OCI-LY1 (cell line): Measurements from ENCODE around the gene PPP1R1C.

Experiments used
- H2AFZ ChIP-seq: fragments of 200-600 bp; sonication (generic), shearing (Covaris generic); 2 replicates; pipeline ENCODE4 v1.6.0; 2014; ENCODE audit warnings: antibody characterized with exemption, mild to moderate bottlenecking, low read length
- H3F3A ChIP-seq: fragments of 200-600 bp; sonication (generic), shearing (Covaris generic); 2 replicates; pipeline ENCODE4 v1.6.0; 2014; ENCODE audit warnings: mild to moderate bottlenecking, antibody characterized with exemption, low read length, moderate library complexity; ENCODE audit not compliant: insufficient read depth
- H3K27ac ChIP-seq: fragments of 200-600 bp; sonication (generic); 2 replicates; pipeline ENCODE4 v1.5.1; 2014; ENCODE audit warnings: low read length, mixed run types, mild to moderate bottlenecking, low read depth; ENCODE audit not compliant: poor library complexity, severe bottlenecking
- H3K27me3 ChIP-seq: fragments of 200-600 bp; sonication (generic); 2 replicates; pipeline ENCODE4 v1.6.0; 2014; ENCODE audit warnings: antibody characterized with exemption, mild to moderate bottlenecking, low read length, moderate library complexity; ENCODE audit not compliant: insufficient read depth
- H3K36me3 ChIP-seq: fragments of 200-600 bp; sonication (generic); 2 replicates; pipeline ENCODE4 v1.6.1; 2014; ENCODE audit warnings: mild to moderate bottlenecking, antibody characterized with exemption, low read length, moderate library complexity, mixed read lengths; ENCODE audit not compliant: insufficient read depth
- H3K4me1 ChIP-seq: fragments of 200-600 bp; sonication (generic); 2 replicates; pipeline ENCODE4 v1.5.1; 2014; ENCODE audit warnings: mild to moderate bottlenecking, low read length, moderate library complexity; ENCODE audit not compliant: insufficient read depth, severe bottlenecking
- H3K4me2 ChIP-seq: fragments of 200-600 bp; sonication (generic), shearing (Covaris generic); 2 replicates; pipeline ENCODE4 v1.6.1; 2014; ENCODE audit warnings: low read length
- H3K4me3 ChIP-seq: fragments of 200-600 bp; sonication (generic); 2 replicates; pipeline ENCODE4 v1.5.1; 2014; ENCODE audit warnings: low read length, low read depth, mild to moderate bottlenecking, mixed read lengths; ENCODE audit not compliant: poor library complexity, severe bottlenecking
- H3K79me2 ChIP-seq: fragments of 200-600 bp; shearing (Covaris generic); 2 replicates; pipeline ENCODE4 v1.6.1; 2016; ENCODE audit warnings: mixed run types, low read length, mixed read lengths; ENCODE audit not compliant: insufficient read depth
- H3K9ac ChIP-seq: fragments of 200-600 bp; sonication (generic), shearing (Covaris generic); 2 replicates; pipeline ENCODE4 v1.6.1; 2014; ENCODE audit warnings: mild to moderate bottlenecking, low read length, mixed read lengths
- H3K9me2 ChIP-seq: fragments of 200-600 bp; sonication (generic), shearing (Covaris generic); 2 replicates; pipeline ENCODE4 v1.6.1; 2014; ENCODE audit warnings: low read depth, mild to moderate bottlenecking, low read length, mixed read lengths
- H3K9me3 ChIP-seq: fragments of 200-600 bp; shearing (Covaris generic); 2 replicates; pipeline ENCODE4 v1.6.1; 2014; ENCODE audit warnings: low read length, mixed read lengths
- H4K20me1 ChIP-seq: fragments of 200-600 bp; sonication (generic), shearing (Covaris generic); 2 replicates; pipeline ENCODE4 v1.6.0; 2016; ENCODE audit warnings: mild to moderate bottlenecking, low read length; ENCODE audit not compliant: insufficient read depth
- EZH2 ChIP-seq: fragments of 200-600 bp; sonication (generic), shearing (Covaris generic); IDR thresholded peaks from 2 replicates; pipeline ENCODE4 v1.8.0; 2017; ENCODE audit warnings: borderline replicate concordance, mixed run types, mild to moderate bottlenecking, antibody characterized with exemption, low read length, moderate library complexity, mixed read lengths
- TF ChIP-seq, protein P1 (sequence below): fragments of 200-600 bp; sonication (generic), shearing (Covaris generic); IDR thresholded peaks from 2 replicates; pipeline ENCODE4 v1.5.1; 2017; ENCODE audit warnings: mild to moderate bottlenecking, antibody characterized with exemption, low read length, moderate library complexity, mixed read lengths

PPP1R1C gene

DNA sequence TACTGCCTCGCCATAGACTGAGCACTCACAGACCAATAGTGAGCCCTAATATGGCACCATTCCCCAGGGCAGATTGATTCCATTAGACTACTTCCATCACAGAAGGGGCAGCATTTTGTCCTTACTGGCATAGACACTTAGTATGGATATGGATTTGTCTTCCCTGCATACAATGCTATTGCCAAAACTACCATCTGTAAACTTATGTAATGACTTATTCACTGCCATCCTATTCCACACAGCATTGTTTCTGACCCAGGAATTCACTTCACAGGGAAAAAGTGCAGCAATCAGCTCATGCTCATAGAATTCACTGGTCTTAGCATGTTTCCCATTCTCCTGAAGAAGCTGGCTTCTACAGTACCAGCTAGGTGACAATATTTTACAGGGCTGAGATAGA is 179.0 kb downstream of the PPP1R1C start:
- H3K9me2 ChIP-seq: no peaks in the 10 kb centered on the region
- H3K4me3 ChIP-seq: no peak overlapping the region
- no peaks in the 10 kb centered on the region for H3K4me1 ChIP-seq
- no peaks in the 10 kb centered on the region for H3K79me2 ChIP-seq
- H3K4me2 ChIP-seq: no peak overlapping the region
- H3K27me3 ChIP-seq: no peaks in the 10 kb centered on the region
- no peak overlapping the region for H3K27ac ChIP-seq
- H4K20me1 ChIP-seq: no peaks in the 10 kb centered on the region
- H3K9ac ChIP-seq: no peak overlapping the region
- H2AFZ ChIP-seq: no peak overlapping the region
- TF ChIP-seq EZH2: no peak
- TF ChIP-seq, protein P1, sequence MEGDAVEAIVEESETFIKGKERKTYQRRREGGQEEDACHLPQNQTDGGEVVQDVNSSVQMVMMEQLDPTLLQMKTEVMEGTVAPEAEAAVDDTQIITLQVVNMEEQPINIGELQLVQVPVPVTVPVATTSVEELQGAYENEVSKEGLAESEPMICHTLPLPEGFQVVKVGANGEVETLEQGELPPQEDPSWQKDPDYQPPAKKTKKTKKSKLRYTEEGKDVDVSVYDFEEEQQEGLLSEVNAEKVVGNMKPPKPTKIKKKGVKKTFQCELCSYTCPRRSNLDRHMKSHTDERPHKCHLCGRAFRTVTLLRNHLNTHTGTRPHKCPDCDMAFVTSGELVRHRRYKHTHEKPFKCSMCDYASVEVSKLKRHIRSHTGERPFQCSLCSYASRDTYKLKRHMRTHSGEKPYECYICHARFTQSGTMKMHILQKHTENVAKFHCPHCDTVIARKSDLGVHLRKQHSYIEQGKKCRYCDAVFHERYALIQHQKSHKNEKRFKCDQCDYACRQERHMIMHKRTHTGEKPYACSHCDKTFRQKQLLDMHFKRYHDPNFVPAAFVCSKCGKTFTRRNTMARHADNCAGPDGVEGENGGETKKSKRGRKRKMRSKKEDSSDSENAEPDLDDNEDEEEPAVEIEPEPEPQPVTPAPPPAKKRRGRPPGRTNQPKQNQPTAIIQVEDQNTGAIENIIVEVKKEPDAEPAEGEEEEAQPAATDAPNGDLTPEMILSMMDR: no peak
- H3K36me3 ChIP-seq: no peaks in the 10 kb centered on the region
- H3K9me3 ChIP-seq: no peaks in the 10 kb centered on the region
- no peaks in the 10 kb centered on the region for H3F3A ChIP-seq

DNA sequence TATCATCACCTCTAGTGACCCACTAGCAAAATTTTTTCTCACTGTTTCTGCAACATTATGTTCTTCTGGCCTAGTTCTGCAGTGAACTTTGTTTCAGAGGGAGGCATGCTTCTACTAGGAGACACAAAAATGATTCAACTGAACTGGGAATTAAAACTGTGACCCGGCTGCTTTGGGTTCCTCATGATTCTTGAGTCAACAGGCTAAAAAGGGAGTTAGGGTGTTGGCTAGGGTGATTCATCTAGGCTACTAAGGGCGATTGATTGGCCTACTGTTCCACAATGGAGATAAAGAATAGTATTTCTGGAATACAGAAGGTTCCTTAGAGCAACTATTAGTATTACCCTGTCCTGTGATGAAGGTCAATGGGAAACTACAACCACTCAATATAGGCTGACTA is 179.5 kb downstream of the PPP1R1C start:
- H3K4me1 ChIP-seq: no peaks in the 10 kb centered on the region
- H3K9me2 ChIP-seq: no peaks in the 10 kb centered on the region
- H3K79me2 ChIP-seq: no peaks in the 10 kb centered on the region
- H3K27ac ChIP-seq: no peak overlapping the region
- no peaks in the 10 kb centered on the region for H3K36me3 ChIP-seq
- no peak overlapping the region for H3K4me3 ChIP-seq
- H3K9me3 ChIP-seq: no peaks in the 10 kb centered on the region
- TF ChIP-seq, protein P1: no peak
- TF ChIP-seq EZH2: no peak
- H3F3A ChIP-seq: no peaks in the 10 kb centered on the region
- H4K20me1 ChIP-seq: no peaks in the 10 kb centered on the region
- no peak overlapping the region for H3K9ac ChIP-seq
- no peak overlapping the region for H2AFZ ChIP-seq
- no peak overlapping the region for H3K4me2 ChIP-seq
- H3K27me3 ChIP-seq: no peaks in the 10 kb centered on the region

DNA sequence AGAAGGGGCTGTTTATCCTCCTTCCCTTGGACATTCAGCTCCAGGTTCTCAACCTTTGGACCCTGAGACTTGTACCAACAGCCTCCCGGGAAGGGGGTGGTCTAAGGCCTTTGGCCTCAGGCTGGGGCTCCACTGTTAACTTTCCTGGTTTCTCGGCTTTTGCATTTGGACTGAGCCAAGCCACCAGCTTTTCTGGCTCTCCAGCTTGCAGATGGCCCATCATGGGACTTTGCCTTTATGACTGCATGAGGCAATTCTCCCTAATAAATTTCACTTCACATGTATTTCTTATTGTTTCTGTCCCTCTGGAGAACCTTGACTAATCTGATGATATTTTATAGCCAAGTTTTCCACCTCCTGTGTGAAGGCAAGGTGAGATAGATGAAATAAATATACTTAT is 180.8 kb downstream of the PPP1R1C start:
- H3K4me2 ChIP-seq: no peak overlapping the region
- H3F3A ChIP-seq: no peaks in the 10 kb centered on the region
- H3K36me3 ChIP-seq: no peaks in the 10 kb centered on the region
- no peak overlapping the region for H3K27ac ChIP-seq
- no peaks in the 10 kb centered on the region for H3K4me1 ChIP-seq
- H3K9me3 ChIP-seq: no peaks in the 10 kb centered on the region
- TF ChIP-seq EZH2: no peak
- no peak overlapping the region for H3K4me3 ChIP-seq
- H3K9ac ChIP-seq: no peak overlapping the region
- H3K9me2 ChIP-seq: no peaks in the 10 kb centered on the region
- no peak overlapping the region for H2AFZ ChIP-seq
- no peaks in the 10 kb centered on the region for H3K27me3 ChIP-seq
- H3K79me2 ChIP-seq: no peaks in the 10 kb centered on the region
- H4K20me1 ChIP-seq: no peaks in the 10 kb centered on the region

DNA sequence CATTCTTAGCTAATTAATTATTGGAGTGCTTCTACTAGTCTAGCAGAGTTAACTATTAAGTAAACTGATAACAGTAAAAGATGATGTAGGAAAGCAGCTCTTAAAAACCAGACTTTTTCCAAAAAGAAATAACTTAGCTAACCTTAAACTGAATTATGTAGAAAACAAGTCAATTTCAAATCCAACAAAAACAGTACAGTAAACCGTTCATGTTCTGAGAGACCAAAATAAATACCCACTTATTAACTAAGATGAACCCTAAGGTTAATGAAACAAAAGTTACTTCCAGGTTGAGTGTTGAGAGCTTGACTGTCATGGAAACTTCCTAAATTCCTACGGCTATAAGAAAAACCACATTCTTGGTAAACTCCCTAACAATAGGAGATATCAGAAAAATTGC is 181.2 kb downstream of the PPP1R1C start:
- Histone ChIP-seq H3K9ac (no peak overlapping the region), H3F3A (no peaks in the 10 kb centered on the region), H4K20me1 (no peaks in the 10 kb centered on the region), H3K9me2 (no peaks in the 10 kb centered on the region), H3K4me3 (no peak overlapping the region), H3K4me1 (no peaks in the 10 kb centered on the region), H3K27me3 (no peaks in the 10 kb centered on the region), H3K4me2 (no peak overlapping the region), H3K36me3 (no peaks in the 10 kb centered on the region), H2AFZ (no peak overlapping the region), H3K27ac (no peak overlapping the region), H3K79me2 (no peaks in the 10 kb centered on the region), H3K9me3 (no peaks in the 10 kb centered on the region)
- TF ChIP-seq, protein P1: no peak
- no peak for TF ChIP-seq EZH2
